ENCODE data around the gene SYCP2.
A peak's percentile ranks its signal among the peaks of the same experiment; 100 is the strongest.

SYCP2 gene

DNA sequence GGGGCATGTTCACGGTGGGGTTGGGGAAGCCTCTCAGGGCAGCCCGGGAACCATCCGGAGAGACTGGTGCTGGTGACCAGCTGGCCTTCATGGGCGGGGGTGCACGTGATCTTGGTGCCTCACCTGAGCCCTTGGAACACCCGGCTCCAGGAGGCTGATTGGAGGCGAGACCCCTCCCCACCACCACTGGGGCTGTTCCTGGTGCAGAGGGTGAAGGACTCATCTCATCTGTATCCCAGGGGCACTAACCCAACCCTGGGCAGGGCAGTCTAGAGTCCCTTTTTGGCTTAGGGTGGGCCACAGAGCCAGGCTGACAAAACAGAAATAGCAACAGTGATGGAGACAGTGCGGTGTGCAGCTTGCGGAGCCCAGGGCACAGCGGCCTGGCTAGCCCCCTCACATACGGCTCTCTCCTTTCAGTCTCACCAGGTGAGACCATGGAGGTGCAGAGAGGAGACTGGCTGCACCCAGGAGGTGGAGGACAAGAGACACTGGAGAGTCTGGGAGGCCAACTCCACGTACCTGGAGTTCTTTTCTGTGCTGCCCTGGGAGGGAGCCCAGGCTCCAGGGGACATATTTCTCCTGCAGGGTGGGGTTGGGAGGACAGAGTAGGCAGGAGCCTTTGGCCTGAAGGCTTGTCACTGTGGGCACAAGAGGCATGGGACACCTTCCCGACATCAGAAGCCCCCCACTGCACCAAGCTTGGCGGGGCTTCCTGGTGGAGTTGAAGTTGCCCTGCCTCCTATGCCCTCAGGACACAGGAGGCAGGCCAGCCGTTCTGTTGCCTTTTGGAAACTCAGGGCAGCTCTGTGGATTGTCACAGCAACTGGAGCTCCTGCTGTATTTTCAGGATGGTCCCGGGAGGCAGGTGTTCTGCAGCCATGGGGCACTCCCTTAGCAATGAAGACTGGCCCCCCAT lies 106.0 kb downstream of the SYCP2 start:
- no peak overlapping the region for H3K4me3 ChIP-seq
- no peak for DNase-seq
- no peaks in the 10 kb centered on the region for H3K36me3 ChIP-seq
- intact Hi-C loops (cut with DNase I; ENCODE audit: low total_unique reads): no loop called here
- H3K27ac ChIP-seq: no peak overlapping the region
- H3K4me1 ChIP-seq: no peaks in the 10 kb centered on the region
- peaks cover 0 to 11% of the 10 kb centered on the region in 2 donors for H3K27me3 ChIP-seq
- TF ChIP-seq, protein P1, sequence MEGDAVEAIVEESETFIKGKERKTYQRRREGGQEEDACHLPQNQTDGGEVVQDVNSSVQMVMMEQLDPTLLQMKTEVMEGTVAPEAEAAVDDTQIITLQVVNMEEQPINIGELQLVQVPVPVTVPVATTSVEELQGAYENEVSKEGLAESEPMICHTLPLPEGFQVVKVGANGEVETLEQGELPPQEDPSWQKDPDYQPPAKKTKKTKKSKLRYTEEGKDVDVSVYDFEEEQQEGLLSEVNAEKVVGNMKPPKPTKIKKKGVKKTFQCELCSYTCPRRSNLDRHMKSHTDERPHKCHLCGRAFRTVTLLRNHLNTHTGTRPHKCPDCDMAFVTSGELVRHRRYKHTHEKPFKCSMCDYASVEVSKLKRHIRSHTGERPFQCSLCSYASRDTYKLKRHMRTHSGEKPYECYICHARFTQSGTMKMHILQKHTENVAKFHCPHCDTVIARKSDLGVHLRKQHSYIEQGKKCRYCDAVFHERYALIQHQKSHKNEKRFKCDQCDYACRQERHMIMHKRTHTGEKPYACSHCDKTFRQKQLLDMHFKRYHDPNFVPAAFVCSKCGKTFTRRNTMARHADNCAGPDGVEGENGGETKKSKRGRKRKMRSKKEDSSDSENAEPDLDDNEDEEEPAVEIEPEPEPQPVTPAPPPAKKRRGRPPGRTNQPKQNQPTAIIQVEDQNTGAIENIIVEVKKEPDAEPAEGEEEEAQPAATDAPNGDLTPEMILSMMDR (IDR thresholded peaks at IDR 0.05): no peak
- H3K9me3 ChIP-seq: no peaks in the 10 kb centered on the region

DNA sequence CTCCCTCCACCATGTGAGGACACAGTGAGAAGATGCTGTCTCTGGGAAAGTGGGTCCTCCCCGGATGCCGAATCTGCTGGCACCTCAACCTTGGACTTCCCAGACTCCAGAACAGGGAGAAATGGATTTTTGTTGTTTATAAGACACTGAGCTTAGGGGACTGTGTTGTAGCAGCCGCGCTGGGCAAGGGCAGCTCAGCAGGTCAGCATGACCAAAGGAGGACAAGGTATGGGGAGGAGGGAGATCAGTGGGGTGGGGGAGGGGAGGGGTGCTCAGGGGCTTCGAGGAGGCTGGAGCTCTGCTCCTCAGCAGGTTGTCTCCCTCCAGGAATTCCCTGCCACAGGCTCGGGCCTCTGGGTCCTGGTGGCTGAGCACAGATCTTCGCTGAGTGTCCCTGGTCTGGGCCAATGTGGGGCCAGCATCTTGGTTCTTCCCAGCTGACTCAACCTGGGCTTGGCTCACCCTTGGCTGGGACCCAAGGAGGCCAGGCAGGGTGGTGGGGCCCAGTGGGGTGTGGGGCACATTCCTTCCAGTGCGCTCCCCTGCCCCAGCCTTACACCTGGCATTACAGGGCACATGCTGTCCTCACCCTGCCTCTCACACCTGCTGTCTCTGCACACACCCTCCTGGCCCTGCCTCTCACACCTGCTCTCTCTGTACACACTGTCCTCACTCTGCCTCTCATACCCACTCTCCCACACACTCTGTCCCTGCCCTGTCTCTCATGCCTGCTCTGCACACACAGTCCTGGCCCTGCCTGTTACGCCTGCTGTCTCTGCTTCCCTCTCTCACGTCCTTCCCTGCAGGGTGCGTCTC lies 107.3 kb downstream of the SYCP2 start:
- peaks cover 0 to 13% of the 10 kb centered on the region in 2 donors for H3K27me3 ChIP-seq
- no peak overlapping the region for H3K27ac ChIP-seq
- intact Hi-C loops (cut with DNase I; ENCODE audit: low total_unique reads): no loop called here
- no peak overlapping the region for H3K4me3 ChIP-seq
- peak in 1 of 2 donors; percentile 51 for DNase-seq
- H3K4me1 ChIP-seq: no peaks in the 10 kb centered on the region
- H3K36me3 ChIP-seq: no peaks in the 10 kb centered on the region
- H3K9me3 ChIP-seq: no peaks in the 10 kb centered on the region
- TF ChIP-seq, protein P1 (IDR thresholded peaks at IDR 0.05): no peak

DNA sequence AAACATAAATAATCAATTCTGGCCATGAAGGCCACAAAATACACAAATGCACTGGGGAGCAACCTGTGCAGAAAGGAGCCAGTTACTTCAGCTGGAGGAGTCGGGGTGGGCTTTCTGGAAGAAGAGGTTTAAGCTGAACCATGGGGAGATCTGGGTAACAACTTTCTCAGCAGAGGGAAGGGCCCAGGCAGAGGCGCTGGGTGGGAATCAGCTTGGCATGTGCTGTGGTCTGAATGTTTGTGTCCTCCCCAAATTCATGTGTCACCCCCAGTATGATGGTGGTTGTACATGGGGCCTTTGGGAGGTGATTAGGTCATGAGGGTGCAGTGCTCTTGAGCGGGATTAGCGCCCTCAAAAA lies 107.9 kb downstream of the SYCP2 start:
- peaks cover 0 to 16% of the 10 kb centered on the region in 2 donors for H3K27me3 ChIP-seq
- no peak overlapping the region for H3K4me3 ChIP-seq
- no peaks in the 10 kb centered on the region for H3K4me1 ChIP-seq
- no peak overlapping the region for H3K27ac ChIP-seq
- intact Hi-C loops (cut with DNase I; ENCODE audit: low total_unique reads): no loop called here
- no peaks in the 10 kb centered on the region for H3K9me3 ChIP-seq
- H3K36me3 ChIP-seq: no peaks in the 10 kb centered on the region
- TF ChIP-seq, protein P1 (IDR thresholded peaks at IDR 0.05): no peak
- no peak for DNase-seq

DNA sequence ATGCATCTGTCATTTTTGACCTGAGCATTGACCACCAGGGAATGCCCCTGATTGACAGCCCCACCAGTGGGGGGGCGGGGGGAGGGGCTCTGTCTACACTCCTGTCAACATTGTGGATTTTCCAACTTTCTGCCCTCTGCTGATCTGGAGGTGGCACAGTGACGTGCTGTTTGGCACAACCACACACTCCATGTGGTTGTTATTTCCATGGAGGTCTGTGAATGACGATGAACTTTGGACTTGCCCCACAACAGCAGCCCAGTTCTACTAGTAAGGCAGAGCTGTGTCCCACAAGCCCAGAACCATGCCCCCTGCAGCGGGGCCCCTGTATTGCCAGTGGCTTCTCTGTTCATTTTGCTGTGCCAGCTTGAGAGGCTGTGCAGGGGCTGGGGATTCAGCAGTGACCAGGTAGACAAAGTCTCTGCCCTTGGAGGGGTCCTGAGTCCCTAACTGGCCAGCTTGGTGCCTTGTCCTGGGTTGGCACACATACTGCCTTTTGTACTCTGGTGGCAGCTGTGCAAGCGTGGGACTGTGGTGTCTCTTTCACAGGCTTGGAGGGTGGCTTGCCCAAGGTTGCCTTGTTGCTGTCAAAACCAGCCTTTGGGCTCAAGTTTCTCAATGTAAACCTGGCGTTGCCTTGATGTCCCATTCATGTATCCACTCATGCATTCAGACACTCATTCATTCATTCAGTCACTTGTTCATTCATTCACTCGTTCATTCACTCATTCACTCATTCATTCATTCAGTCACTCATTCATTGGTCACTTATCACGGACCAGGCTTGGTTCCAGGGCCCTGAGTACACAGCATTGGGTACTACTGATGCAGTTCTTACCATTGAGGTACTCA lies 108.5 kb downstream of the SYCP2 start:
- Histone ChIP-seq H3K27ac (no peak overlapping the region), H3K9me3 (no peaks in the 10 kb centered on the region), H3K4me1 (no peaks in the 10 kb centered on the region), H3K4me3 (no peak overlapping the region), H3K36me3 (no peaks in the 10 kb centered on the region), H3K27me3 (peaks cover 0 to 16% of the 10 kb centered on the region in 2 donors)
- TF ChIP-seq, protein P1 (IDR thresholded peaks at IDR 0.05): no peak
- intact Hi-C loops (cut with DNase I; ENCODE audit: low total_unique reads): no loop called here
- DNase-seq: no peak
